Panc1 (cell line): ENCODE data around the gene PFN3.
A peak's percentile ranks its signal among the peaks of the same experiment; 100 is the strongest.

Experiments used
- CTCF ChIP-seq: fragments of 450-650 bp; IDR thresholded peaks from 2 replicates; pipeline ENCODE4 v1.5.1; 2017; ENCODE audit warnings: mild to moderate bottlenecking
- POLR2AphosphoS5 ChIP-seq: IDR thresholded peaks from 2 replicates; pipeline ENCODE4 v1.6.1; 2012; ENCODE audit warnings: mild to moderate bottlenecking, low read depth, low read length, moderate library complexity
- REST ChIP-seq, 2 experiments: IDR thresholded peaks; 2 replicates each; pipeline ENCODE4 v1.6.1; 2011 to 2012; ENCODE audit warnings: low read depth in 2 of 2, control low read depth in 1 of 2, low read length in 1 of 2, mild to moderate bottlenecking in 1 of 2, moderate library complexity in 1 of 2; ENCODE audit not compliant: insufficient read depth in 1 of 2
- SIN3A ChIP-seq: IDR thresholded peaks from 2 replicates; pipeline ENCODE4 v1.6.1; 2012; ENCODE audit warnings: low read depth, mild to moderate bottlenecking, low read length, moderate library complexity, borderline replicate concordance; ENCODE audit not compliant: insufficient read depth
- TCF7L2 ChIP-seq: IDR thresholded peaks from 2 replicates; pipeline ENCODE4 v1.6.1; 2011; ENCODE audit warnings: mild to moderate bottlenecking, low read depth, low read length, inconsistent platforms

- no peak for TF ChIP-seq CTCF
- 0 out of 2 replicates have a peak, but pooled peaks have one; percentile 30 for TF ChIP-seq POLR2AphosphoS5
- no peak for TF ChIP-seq REST (IDR thresholded peaks at IDR 0.05; ENCODE audit: insufficient read depth in 1 of 2, low read depth in 2 of 2, low read length in 1 of 2)
- no peak for TF ChIP-seq SIN3A
- no peak for TF ChIP-seq TCF7L2
Measured at GRCh38 chr5:177427211-177427822, 26.9 kb upstream of the PFN3 start.
